GM10266 (cell line): ENCODE measurements around the gene CDK5RAP2.

Source experiments
- DNase-seq: peaks from one replicate; pipeline ENCODE4 v3.0.0; 2012; ENCODE audit errors: extremely low spot score
- TF ChIP-seq, protein P1 (sequence below): IDR thresholded peaks from 2 replicates; pipeline ENCODE4 v1.5.1; 2012; ENCODE audit warnings: mild to moderate bottlenecking, low read depth; ENCODE audit not compliant: control insufficient read depth, insufficient read depth; ENCODE audit errors: missing control alignments

Gene CDK5RAP2

DNA sequence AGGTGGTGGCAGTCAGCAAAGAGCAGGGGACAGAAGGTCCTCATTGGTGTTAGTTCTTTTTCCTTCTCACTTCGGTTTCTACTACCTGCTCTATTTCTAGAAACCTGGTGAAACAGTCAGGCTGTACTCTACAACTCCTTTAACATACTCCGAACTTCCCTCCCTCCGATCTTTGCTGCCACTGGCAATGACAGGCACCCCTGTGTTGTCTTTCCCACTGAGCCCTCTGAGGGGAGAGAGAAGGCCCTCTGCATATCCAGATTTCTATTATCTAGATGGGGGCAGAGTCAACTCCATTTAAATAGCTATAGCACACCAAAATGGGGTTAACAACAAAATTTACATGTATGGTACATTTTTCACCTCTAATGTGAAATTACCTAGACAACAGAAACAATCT is 123.7 kb downstream of the CDK5RAP2 start:
- TF ChIP-seq, protein P1, sequence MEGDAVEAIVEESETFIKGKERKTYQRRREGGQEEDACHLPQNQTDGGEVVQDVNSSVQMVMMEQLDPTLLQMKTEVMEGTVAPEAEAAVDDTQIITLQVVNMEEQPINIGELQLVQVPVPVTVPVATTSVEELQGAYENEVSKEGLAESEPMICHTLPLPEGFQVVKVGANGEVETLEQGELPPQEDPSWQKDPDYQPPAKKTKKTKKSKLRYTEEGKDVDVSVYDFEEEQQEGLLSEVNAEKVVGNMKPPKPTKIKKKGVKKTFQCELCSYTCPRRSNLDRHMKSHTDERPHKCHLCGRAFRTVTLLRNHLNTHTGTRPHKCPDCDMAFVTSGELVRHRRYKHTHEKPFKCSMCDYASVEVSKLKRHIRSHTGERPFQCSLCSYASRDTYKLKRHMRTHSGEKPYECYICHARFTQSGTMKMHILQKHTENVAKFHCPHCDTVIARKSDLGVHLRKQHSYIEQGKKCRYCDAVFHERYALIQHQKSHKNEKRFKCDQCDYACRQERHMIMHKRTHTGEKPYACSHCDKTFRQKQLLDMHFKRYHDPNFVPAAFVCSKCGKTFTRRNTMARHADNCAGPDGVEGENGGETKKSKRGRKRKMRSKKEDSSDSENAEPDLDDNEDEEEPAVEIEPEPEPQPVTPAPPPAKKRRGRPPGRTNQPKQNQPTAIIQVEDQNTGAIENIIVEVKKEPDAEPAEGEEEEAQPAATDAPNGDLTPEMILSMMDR: no peak
- no peak for DNase-seq

DNA sequence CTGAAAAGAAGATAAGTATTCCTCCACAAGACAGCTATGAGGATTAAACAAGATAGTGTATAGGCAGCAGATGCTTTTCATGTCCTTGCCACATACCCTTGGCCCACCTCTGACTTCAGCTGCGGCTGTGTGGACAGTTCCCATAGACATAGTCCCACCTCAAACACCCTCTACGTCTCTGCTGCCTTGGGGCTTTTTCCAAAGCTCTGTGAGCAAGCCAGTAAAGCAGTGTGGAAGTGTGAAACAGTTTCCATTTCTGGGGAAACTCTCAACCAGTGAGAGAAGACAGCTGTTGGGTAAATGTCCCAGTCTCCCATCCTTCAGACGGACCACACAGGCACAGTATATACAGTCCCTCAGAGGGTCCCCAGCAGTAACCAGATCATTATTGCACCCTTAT is 125.5 kb downstream of the CDK5RAP2 start:
- TF ChIP-seq, protein P1: no peak

DNA sequence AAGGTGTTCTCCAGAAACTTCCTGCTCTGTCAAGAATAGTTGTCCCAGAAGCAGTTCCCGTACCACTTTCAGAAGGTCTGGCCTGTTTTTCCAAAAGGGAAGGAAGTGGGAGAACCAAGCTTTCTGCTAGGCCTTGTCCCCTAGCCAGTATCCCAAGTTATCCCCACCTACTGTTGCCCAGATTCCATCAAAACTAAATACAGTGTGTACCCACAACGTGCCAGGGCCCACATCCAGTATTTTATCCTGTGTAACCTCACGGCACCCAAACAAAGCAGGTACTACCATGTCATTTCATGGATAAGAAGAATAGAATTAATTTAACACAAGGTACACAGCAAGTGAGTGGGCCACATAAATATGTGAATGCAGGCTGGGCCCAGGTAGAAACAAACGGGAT is 126.2 kb downstream of the CDK5RAP2 start:
- TF ChIP-seq, protein P1: no peak
- no peak for DNase-seq

More for the DNA sequence above, 125.5 kb downstream of the CDK5RAP2 start:
- no peak for DNase-seq

DNA sequence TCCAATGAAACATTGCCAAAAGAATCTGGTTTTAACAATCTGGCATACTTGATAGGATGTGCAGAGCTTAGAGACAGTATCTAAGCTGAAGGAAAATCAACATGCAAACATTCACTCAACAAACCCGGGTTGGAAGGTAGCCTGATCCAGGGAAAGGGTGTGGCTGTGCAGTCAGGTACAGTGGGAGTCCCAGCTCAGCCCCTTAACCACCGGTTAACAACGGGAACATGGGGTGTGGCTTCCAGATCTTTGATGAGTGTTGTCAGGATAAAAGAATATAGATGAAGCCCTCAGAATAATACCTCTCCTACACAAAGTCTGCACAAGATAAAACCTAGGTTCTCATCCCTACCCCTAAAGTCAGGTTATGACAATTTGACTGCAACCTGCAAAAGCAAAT is 127.3 kb downstream of the CDK5RAP2 start:
- DNase-seq: no peak
- TF ChIP-seq, protein P1: no peak

DNA sequence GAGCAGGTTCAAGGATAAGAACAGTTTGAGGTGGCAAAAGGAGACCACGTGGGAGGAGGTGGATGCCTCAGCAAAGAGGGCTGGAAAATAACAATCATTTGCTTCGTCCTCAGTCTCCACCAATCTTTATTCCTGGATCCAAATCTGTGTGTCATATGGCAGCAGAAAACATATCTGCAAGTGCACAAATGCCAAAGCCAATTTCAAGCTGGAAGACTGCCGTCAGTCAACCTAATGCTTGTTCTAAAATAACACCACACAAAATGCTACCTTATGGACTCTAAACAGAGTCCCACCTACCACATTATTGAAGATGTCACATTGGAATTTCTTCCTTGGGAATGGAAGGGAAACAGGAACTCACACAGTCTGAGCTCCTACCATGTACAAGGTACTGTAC is 129.1 kb downstream of the CDK5RAP2 start:
- no peak for DNase-seq
- TF ChIP-seq, protein P1: no peak

DNA sequence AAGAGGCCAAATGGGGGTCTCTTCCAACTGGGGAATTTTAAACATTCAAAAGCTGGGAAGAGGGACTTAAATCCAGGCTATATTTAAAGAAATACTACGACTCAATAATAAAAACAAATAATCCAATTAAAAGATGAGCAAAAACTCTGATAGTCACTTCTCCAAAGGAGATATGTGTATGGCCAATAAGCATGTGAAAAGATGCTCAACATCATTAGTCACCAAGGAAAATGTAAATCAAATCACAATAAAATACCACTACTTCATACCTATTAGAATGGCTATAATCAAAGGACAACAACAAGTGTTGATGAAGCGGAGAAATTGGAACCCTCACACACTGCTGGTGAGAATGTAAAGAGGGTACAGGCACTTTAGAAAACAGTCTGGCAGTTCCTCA is 130.4 kb downstream of the CDK5RAP2 start:
- no peak for DNase-seq
- TF ChIP-seq, protein P1: no peak

DNA sequence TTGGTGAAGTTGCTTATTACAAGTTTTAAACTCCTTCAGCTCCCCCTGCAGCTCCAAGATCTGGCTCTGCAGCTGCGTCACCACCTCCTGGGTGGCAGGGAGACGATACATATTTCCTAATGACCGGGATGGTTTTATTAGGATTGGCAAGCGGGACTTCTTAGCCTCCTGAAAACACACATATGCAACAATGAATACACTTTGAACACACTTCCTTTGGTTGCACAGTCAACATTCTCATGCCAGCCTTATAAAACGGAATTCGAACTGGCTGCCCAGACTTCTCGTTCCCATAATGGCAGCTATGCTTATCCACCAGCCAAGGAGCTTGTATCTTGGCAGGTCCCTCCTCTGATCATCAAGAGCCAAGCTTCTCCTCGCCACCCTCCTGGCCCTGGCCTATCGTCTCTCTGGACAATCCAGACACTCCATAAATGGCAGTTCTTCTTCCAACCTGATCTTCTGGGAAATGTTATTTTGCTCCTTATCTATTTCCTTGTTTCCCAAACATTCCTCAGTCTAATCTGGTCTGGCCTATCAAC is 131.9 kb downstream of the CDK5RAP2 start:
- TF ChIP-seq, protein P1: no peak

More for the DNA sequence above, 131.9 kb downstream of the CDK5RAP2 start:
- no peak for DNase-seq
